GM19023 (cell line): ENCODE data around the gene ZNF722.
"Not testable (repeated sequence)": the region's sequence is repeated elsewhere in the genome, so short reads cannot be mapped to it uniquely, and the experiment has no call there.

Experiments used
- ATAC-seq: cut with Tn5 transposase; IDR thresholded peaks from one replicate; pipeline ENCODE4 v1.9.1; 2021; ENCODE audit warnings: mild to moderate bottlenecking, moderate library complexity; ENCODE audit not compliant: unreplicated experiment

The ZNF722 gene

GRCh38 chr7:63998549-63998948 lies at the start of gene ZNF722:
ZNF722 (plus strand) TSS chr7:63998849; CDS start chr7:63998962, 113 bp downstream.
- ATAC-seq, result no peak

GRCh38 chr7:63953181-63953580 lies 45.5 kb upstream of the ZNF722 start:
- no peak for ATAC-seq

- no peak for ATAC-seq
Observed at GRCh38 chr7:63968629-63969028, 30.0 kb upstream of the ZNF722 start.

GRCh38 chr7:64015496-64015895 lies 16.8 kb downstream of the ZNF722 start:
- ATAC-seq, result not testable (repeated sequence)

GRCh38 chr7:64035388-64035787 lies 36.7 kb downstream of the ZNF722 start:
- no peak for ATAC-seq

- ATAC-seq, result no peak
Observed at GRCh38 chr7:64037095-64037494, 38.4 kb downstream of the ZNF722 start.

GRCh38 chr7:64045301-64046040 lies 46.8 kb downstream of the ZNF722 start, which contains the start of gene ZNF727:
ZNF727 (plus strand) TSS chr7:64045434; CDS start chr7:64045622, 188 bp downstream.
- ATAC-seq, result no peak

- no peak for ATAC-seq
Observed at GRCh38 chr7:64046041-64046389, 47.4 kb downstream of the ZNF722 start.
